ENCODE data around the gene MEP1B. TPM values are rescaled to one million over a fixed set of nuclear protein-coding genes. Genes with fewer than 3 reads are reported as not detected.
"Not testable (repeated sequence)": the region's sequence is repeated elsewhere in the genome, so short reads cannot be mapped to it uniquely, and the experiment has no call there.

MEP1B gene
- total RNA-seq, 2 experiments from 2014 or later: not detected

- CTCF ChIA-PET: interaction anchor here (0.7 kb wide), 1 partner anchor 449 kb away, joined by 3 read pairs; no protein-coding TSS in a partner anchor
- ATAC-seq (no peak), DNase-seq (no peak)
- H3K36me3 Mint-ChIP-seq (ENCODE audit: low read depth): no peaks in the 10 kb centered on the region
- TF ChIP-seq, protein P1, sequence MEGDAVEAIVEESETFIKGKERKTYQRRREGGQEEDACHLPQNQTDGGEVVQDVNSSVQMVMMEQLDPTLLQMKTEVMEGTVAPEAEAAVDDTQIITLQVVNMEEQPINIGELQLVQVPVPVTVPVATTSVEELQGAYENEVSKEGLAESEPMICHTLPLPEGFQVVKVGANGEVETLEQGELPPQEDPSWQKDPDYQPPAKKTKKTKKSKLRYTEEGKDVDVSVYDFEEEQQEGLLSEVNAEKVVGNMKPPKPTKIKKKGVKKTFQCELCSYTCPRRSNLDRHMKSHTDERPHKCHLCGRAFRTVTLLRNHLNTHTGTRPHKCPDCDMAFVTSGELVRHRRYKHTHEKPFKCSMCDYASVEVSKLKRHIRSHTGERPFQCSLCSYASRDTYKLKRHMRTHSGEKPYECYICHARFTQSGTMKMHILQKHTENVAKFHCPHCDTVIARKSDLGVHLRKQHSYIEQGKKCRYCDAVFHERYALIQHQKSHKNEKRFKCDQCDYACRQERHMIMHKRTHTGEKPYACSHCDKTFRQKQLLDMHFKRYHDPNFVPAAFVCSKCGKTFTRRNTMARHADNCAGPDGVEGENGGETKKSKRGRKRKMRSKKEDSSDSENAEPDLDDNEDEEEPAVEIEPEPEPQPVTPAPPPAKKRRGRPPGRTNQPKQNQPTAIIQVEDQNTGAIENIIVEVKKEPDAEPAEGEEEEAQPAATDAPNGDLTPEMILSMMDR (IDR thresholded peaks at IDR 0.05): no peak
- H3K27me3 Mint-ChIP-seq: peaks cover 3% of the 10 kb centered on the region
- H3K9me3 Mint-ChIP-seq: no peaks in the 10 kb centered on the region
- no peak overlapping the region for H3K4me3 Mint-ChIP-seq
- H3K4me1 Mint-ChIP-seq (ENCODE audit: low read depth): no peaks in the 10 kb centered on the region
- POLR2A ChIA-PET: no interaction called here
- no peak overlapping the region for H3K27ac Mint-ChIP-seq
- intact Hi-C loops (cut with micrococcal nuclease): no loop called here
These were observed 16.2 kb upstream of the MEP1B start for GRCh38 chr18:32173654-32174053.

- Mint-ChIP-seq H3K4me3 (no peak overlapping the region), H3K27me3 (peaks cover 3% of the 10 kb centered on the region), H3K4me1 (ENCODE audit: low read depth) (no peaks in the 10 kb centered on the region), H3K9me3 (no peaks in the 10 kb centered on the region), H3K27ac (no peak overlapping the region), H3K36me3 (ENCODE audit: low read depth) (no peaks in the 10 kb centered on the region)
- CTCF ChIA-PET: no interaction called here
- intact Hi-C loops (cut with micrococcal nuclease): no loop called here
- POLR2A ChIA-PET: no interaction called here
- ATAC-seq: no peak
- no peak for DNase-seq
- TF ChIP-seq, protein P1 (IDR thresholded peaks at IDR 0.05): no peak
These were observed 15.1 kb upstream of the MEP1B start for GRCh38 chr18:32174719-32175118.

DNA sequence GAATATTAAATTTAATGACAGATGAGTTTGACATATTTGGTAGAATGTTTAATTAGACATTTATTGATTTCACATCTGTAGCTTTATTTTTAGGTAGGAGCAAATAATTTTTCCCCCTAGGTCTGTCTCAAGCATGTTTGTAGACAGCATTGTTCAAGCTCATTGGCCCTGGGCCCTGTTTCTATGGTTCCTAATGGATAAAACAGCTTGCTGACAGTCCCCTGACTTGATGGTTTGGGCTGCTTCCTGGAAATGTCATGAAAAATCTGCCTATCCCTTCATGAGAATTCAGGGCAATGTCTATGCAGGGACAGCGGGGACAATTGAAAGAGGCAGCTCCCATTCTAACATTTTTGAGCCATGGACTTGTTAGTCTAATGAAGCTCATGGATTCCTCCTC lies 14.6 kb upstream of the MEP1B start:
- TF ChIP-seq, protein P1 (IDR thresholded peaks at IDR 0.05): no peak
- Mint-ChIP-seq H3K27me3 (peaks cover 3% of the 10 kb centered on the region), H3K4me1 (ENCODE audit: low read depth) (no peaks in the 10 kb centered on the region), H3K36me3 (ENCODE audit: low read depth) (no peaks in the 10 kb centered on the region), H3K4me3 (no peak overlapping the region), H3K27ac (no peak overlapping the region), H3K9me3 (no peaks in the 10 kb centered on the region)
- no peak for DNase-seq
- no peak for ATAC-seq
- intact Hi-C loops (cut with micrococcal nuclease): no loop called here
- ChIA-PET CTCF (interaction anchor here (1.0 to 1.1 kb wide), 2 partner anchors 18 to 97 kb away, joined by 3 to 7 read pairs; no protein-coding TSS in a partner anchor), POLR2A (no interaction called here)

- POLR2A ChIA-PET; H3K9me3 Mint-ChIP-seq; H3K27ac Mint-ChIP-seq; intact Hi-C loops (cut with micrococcal nuclease); H3K27me3 Mint-ChIP-seq; CTCF ChIA-PET; ATAC-seq; H3K4me1 Mint-ChIP-seq (ENCODE audit: low read depth); H3K36me3 Mint-ChIP-seq (ENCODE audit: low read depth); DNase-seq; H3K4me3 Mint-ChIP-seq: not testable (repeated sequence)
These were observed 13.1 kb upstream of the MEP1B start for GRCh38 chr18:32176745-32177144.

DNA sequence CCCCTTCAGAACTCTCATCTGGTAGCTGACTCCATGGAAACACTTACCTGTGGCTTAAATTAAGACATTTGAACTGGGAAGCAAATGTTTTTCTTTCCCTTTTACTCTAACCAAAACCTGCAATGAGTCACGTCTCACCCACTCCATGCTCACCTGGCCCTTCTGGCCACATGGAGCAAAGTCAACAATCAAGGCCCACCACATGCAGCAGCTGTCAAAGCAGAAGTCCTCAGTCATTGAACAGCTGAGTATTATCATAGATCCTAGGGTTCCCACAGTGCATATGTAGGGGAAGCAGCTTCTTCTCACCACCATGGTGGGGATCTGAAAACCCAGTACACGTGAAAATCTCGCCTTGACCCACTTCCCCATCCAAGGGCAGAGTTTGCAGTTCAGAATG lies 12.3 kb upstream of the MEP1B start:
- no peak for ATAC-seq
- peaks cover 3% of the 10 kb centered on the region for H3K27me3 Mint-ChIP-seq
- TF ChIP-seq, protein P1 (IDR thresholded peaks at IDR 0.05): no peak
- intact Hi-C loops (cut with micrococcal nuclease): no loop called here
- no peaks in the 10 kb centered on the region for H3K4me1 Mint-ChIP-seq (ENCODE audit: low read depth)
- ChIA-PET POLR2A (no interaction called here), CTCF (no interaction called here)
- DNase-seq: no peak
- H3K4me3 Mint-ChIP-seq: no peak overlapping the region
- no peak overlapping the region for H3K27ac Mint-ChIP-seq
- H3K9me3 Mint-ChIP-seq: no peaks in the 10 kb centered on the region
- H3K36me3 Mint-ChIP-seq (ENCODE audit: low read depth): no peaks in the 10 kb centered on the region

DNA sequence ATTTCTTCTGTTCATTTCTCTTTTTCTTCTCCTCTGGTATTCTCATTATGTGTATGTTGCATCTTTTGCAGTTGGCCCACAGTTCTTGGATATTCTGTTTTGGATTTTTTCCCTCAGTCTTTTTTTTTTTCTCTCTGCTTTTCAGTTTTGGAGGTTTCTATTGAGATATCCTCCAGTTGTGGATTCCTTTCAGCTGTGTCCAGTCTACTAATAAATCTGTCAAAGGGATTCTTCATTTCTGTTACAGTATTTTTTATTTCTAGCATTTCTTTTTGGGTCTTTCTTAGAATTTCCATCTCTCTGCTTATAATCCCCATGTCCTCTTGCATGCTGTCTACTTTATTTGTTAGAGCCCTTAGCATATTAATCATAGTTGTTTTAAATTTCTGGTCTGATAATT lies 6.3 kb upstream of the MEP1B start:
- TF ChIP-seq, protein P1 (IDR thresholded peaks at IDR 0.05): no peak
- H3K9me3 Mint-ChIP-seq: peaks cover 11% of the 10 kb centered on the region
- no peaks in the 10 kb centered on the region for H3K4me1 Mint-ChIP-seq (ENCODE audit: low read depth)
- H3K36me3 Mint-ChIP-seq (ENCODE audit: low read depth): no peaks in the 10 kb centered on the region
- H3K27ac Mint-ChIP-seq: no peak overlapping the region
- CTCF ChIA-PET: no interaction called here
- peaks cover 12% of the 10 kb centered on the region for H3K27me3 Mint-ChIP-seq
- ATAC-seq: no peak
- intact Hi-C loops (cut with micrococcal nuclease): no loop called here
- POLR2A ChIA-PET: no interaction called here
- no peak for DNase-seq
- H3K4me3 Mint-ChIP-seq: no peak overlapping the region
